K562 (cell line): ENCODE data around the gene ANKRD36B. TPM values are rescaled to one million over a fixed set of nuclear protein-coding genes. Genes with fewer than 3 reads are reported as not detected.
"Not testable (repeated sequence)": the region's sequence is repeated elsewhere in the genome, so short reads cannot be mapped to it uniquely, and the experiment has no call there.

Experiments
- ATAC-seq: fragments of 200-7000 bp; cut with Tn5 transposase; 3 replicates; pipeline ENCODE4 v1.9.1; 2020; ENCODE audit warnings: moderate library complexity
- BruUV-seq: library from RNA; stranded (reverse); fragments of 400-500 nt; replicated peaks from 2 replicates; lab custom pipeline; 2021; lab: Mats Ljungman, UMichigan
- CTCF ChIA-PET: fragments of 300-600 bp; formaldehyde crosslinking; extraction: SDS; loops from one replicate; lab custom pipeline; 2021; ENCODE audit warnings: low intra/inter-chr PET ratio; lab: Yijun Ruan, JAX
- POLR2A ChIA-PET: fragments of 300-600, 350-650 bp; sonication (Branson Sonifier 250); formaldehyde crosslinking; extraction: SDS; loops from one replicate; lab custom pipeline; 2021; ENCODE audit warnings: antibody characterized with exemption, inconsistent platforms; lab: Yijun Ruan, JAX
- DNase-seq, 4 experiments: peaks; one replicate each; pipeline versions ENCODE4 v3.0.0 to v3.0.0-alpha.2; 2011 to 2018; ENCODE audit warnings: low spot score in 3 of 4, mixed read lengths in 3 of 4; ENCODE audit errors: extremely low read depth in 1 of 4
- FAIRE-seq: peaks from 2 replicates; lab custom pipeline; 2011; peaks lifted over from hg19 to GRCh38; lab: Jason Lieb, UNC
- H2AFZ ChIP-seq: 2 replicates; pipeline ENCODE4 v1.6.0; 2011; ENCODE audit warnings: low read depth, low read length, control low read depth, inconsistent platforms
- H3K27ac ChIP-seq: fragments of 200-600 bp; 3 replicates; pipeline ENCODE4 v1.8.0; 2011; ENCODE audit warnings: low read depth, mild to moderate bottlenecking, control low read depth, inconsistent platforms, low read length, moderate library complexity, mixed read lengths; ENCODE audit errors: extremely low read depth
- H3K27me3 ChIP-seq, 2 experiments: fragments of 300-600 bp in 1 of 2; 2 replicates in 1 of 2; 3 replicates in 1 of 2; pipeline versions ENCODE4 v1.6.0 to v1.8.0; 2011; ENCODE audit warnings: inconsistent platforms in 2 of 2, low read length in 2 of 2, mild to moderate bottlenecking in 1 of 2, mixed read lengths in 1 of 2, moderate library complexity in 1 of 2; ENCODE audit not compliant: control insufficient read depth in 2 of 2, insufficient read depth in 2 of 2
- H3K36me3 ChIP-seq: fragments of 300-600 bp; 3 replicates; pipeline ENCODE4 v1.8.0; 2011; ENCODE audit warnings: mild to moderate bottlenecking, low read length, inconsistent platforms; ENCODE audit not compliant: control insufficient read depth, insufficient read depth
- H3K4me1 ChIP-seq, 2 experiments: fragments of 200-600 bp in 1 of 2; replicated peaks in 1 of 2; 2 replicates in 1 of 2; 3 replicates in 1 of 2; pipeline versions ENCODE4 v1.5.1 to v1.8.0; 2011; ENCODE audit warnings: inconsistent platforms in 2 of 2, low read length in 2 of 2, mild to moderate bottlenecking in 1 of 2, mixed read lengths in 1 of 2, moderate library complexity in 1 of 2; ENCODE audit not compliant: control insufficient read depth in 2 of 2, insufficient read depth in 2 of 2
- H3K4me2 ChIP-seq: 2 replicates; pipeline ENCODE4 v1.6.1; 2011; ENCODE audit warnings: low read length, control low read depth, inconsistent platforms, mixed read lengths; ENCODE audit not compliant: insufficient read depth
- H3K4me3 ChIP-seq: fragments of 200-600 bp; sonication (generic), shearing (Covaris generic); 2 replicates; pipeline ENCODE4 v1.5.1; 2016; ENCODE audit warnings: control low read depth, inconsistent platforms
- H3K79me2 ChIP-seq: fragments of 200-600 bp; 3 replicates; pipeline ENCODE4 v1.8.0; 2011; ENCODE audit warnings: low read length, inconsistent platforms; ENCODE audit not compliant: control insufficient read depth, insufficient read depth
- H3K9ac ChIP-seq, 2 experiments: 2 replicates each; pipeline versions ENCODE4 v1.6.0 to v1.6.1; 2011; ENCODE audit warnings: low read depth in 2 of 2, low read length in 2 of 2, control low read depth in 1 of 2, inconsistent platforms in 1 of 2, mild to moderate bottlenecking in 1 of 2, mixed read lengths in 1 of 2; ENCODE audit not compliant: insufficient read depth in 1 of 2
- H3K9me1 ChIP-seq: one replicate; pipeline ENCODE4 v1.6.0; 2011; ENCODE audit warnings: inconsistent platforms, mild to moderate bottlenecking, low read length, moderate library complexity; ENCODE audit not compliant: control insufficient read depth, insufficient read depth
- H3K9me3 ChIP-seq: replicated peaks from 2 replicates; pipeline ENCODE4 v1.5.1; 2011; ENCODE audit warnings: low read depth, low read length, inconsistent platforms; ENCODE audit not compliant: control insufficient read depth, insufficient read depth
- H4K20me1 ChIP-seq: replicated peaks from 2 replicates; pipeline ENCODE4 v1.6.1; 2011; ENCODE audit warnings: low read length, inconsistent platforms, mixed read lengths; ENCODE audit not compliant: control insufficient read depth, insufficient read depth
- POLR2A ChIP-seq: fragments of 450-650 bp; conservative IDR thresholded peaks from 2 replicates; pipeline ENCODE4 v1.6.1; 2016
- WGBS: fragments of 100-300 bp; shearing (Covaris generic); methylation state at CpG from one replicate; pipeline ENCODE4 v1.1.6; 2016; ENCODE audit warnings: low coverage, mixed read lengths; ENCODE audit not compliant: insufficient coverage; ENCODE audit errors: missing lambda C conversion rate; 5-methylcytosine and 5-hydroxymethylcytosine counted together
- in situ Hi-C: fragments of 300-500 bp; cut with MboI; formaldehyde crosslinking; loops from 4 replicates; pipeline ENCODE4 v1.15.0; 2018; ENCODE audit warnings: inconsistent platforms, mixed read lengths
- intact Hi-C: fragments of 100-400 bp; cut with micrococcal nuclease; formaldehyde crosslinking; loops from 2 replicates; pipeline ENCODE4 v1.14.2; 2022
- polyA plus RNA-seq, 8 experiments: library from polyadenylated mRNA; depleted of rRNA in 4 of 8; stranded (reverse) in 5 of 8; unstranded in 3 of 8; fragments of >200 nt; fragmentation: Nextera tagmentation in 2 of 8; fragmentation: Illumina TruSeq in 1 of 8; extraction: Ambion mirVana in 2 of 8; extraction: Trizol in 1 of 8; gene quantifications; 2 replicates each; pipeline versions ENCODE4 v1.2.1 to v1.2.3, GENCODE V29; 2011 to 2014; ENCODE audit warnings: inconsistent platforms in 1 of 8, missing spikeins in 1 of 8
- total RNA-seq, 7 experiments: library from RNA; depleted of rRNA in 6 of 7; stranded (reverse); fragments of >200 nt in 6 of 7; fragmentation: Illumina TruSeq in 2 of 7; extraction: Trizol in 2 of 7; gene quantifications; 2 replicates each; pipeline versions ENCODE4 v1.2.1 to v1.2.3, GENCODE V29; 2011 to 2021; ENCODE audit warnings: low replicate concordance in 1 of 7

The ANKRD36B gene
- total and polyA plus RNA-seq, 9 of the 15 experiments (the other 6 are each of a cell fraction or from before 2014, with no cell fraction given), result 7.6 to 40.9 (median 13.3) TPM

DNA sequence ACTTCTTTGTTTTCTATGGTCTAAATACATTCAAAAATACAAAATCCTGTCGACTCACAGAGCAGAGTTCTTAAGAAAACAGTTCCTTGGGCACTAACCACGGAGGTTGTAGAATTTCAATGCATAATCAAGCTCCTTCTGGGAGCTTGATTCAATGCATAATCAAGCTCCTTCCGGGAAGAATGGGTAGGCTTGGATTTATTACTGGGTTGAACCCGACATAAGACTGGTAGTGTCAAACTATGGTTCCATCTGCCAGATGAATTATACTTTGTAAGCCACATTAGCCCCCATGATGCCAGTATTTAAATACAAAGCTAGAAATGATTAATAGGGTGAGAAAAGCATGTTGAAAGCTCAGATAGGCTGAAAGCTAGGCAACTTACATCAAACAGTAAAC is 94.0 kb downstream of the ANKRD36B start:
- ATAC-seq, BruUV-seq, CTCF ChIA-PET: not testable (repeated sequence)

DNA sequence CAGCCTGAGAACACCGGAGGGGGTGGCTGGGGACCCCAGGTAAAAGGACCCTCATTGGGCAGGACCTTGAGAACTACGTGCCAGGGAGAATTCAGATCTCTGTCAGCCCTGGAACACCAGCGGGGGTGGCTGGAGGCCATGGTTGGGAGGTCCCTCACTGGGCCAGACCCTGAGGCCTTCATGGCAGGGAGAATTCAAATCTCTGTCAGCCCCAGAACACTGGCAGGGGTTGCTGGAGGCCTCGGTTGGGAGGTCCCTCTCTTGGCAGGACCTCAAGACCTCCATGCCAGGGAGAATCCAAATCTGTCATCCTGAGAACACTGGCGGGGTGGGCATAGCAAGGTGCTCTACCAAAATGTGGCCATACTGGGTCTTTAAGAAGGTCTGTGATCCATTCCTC is 99.5 kb downstream of the ANKRD36B start:
- H4K20me1 ChIP-seq, H3K4me3 ChIP-seq, ATAC-seq, H3K79me2 ChIP-seq, intact Hi-C loops, H3K4me1 ChIP-seq, H3K27me3 ChIP-seq, FAIRE-seq, H3K4me2 ChIP-seq, H2AFZ ChIP-seq, CTCF ChIA-PET, H3K9ac ChIP-seq, H3K36me3 ChIP-seq, BruUV-seq, H3K9me3 ChIP-seq, H3K9me1 ChIP-seq, POLR2A ChIA-PET, DNase-seq, H3K27ac ChIP-seq: not testable (repeated sequence)
- in situ Hi-C loops, result loop anchor here (10.0 kb wide), 1 partner anchor 135 kb away; no protein-coding TSS in a partner anchor
- WGBS, result 69% methylated on average over 3 of the region's 5 CpGs
- TF ChIP-seq POLR2A, result 0 out of 2 replicates have a peak, but pooled peaks have one; percentile 34

More for the DNA sequence above, 94.0 kb downstream of the ANKRD36B start:
- H2AFZ ChIP-seq, H3K36me3 ChIP-seq, FAIRE-seq, POLR2A ChIA-PET, DNase-seq, H3K27me3 ChIP-seq, H3K4me2 ChIP-seq, intact Hi-C loops, H3K4me3 ChIP-seq, H3K79me2 ChIP-seq, H3K9ac ChIP-seq, H3K9me3 ChIP-seq, H3K27ac ChIP-seq, H3K9me1 ChIP-seq, H4K20me1 ChIP-seq, H3K4me1 ChIP-seq: not testable (repeated sequence)
- in situ Hi-C loops, result loop anchor here (10.0 kb wide), 1 partner anchor 141 kb away; no protein-coding TSS in a partner anchor
- WGBS, result 50% methylated on average over 3 of the region's 4 CpGs

Other genes starting within 250 kb of the ANKRD36B start
- 1,235 and 1,392 TPM in 2 replicates for gene COX5B, start 56.2 kb upstream of the ANKRD36B start, total RNA-seq (2014; rRNA removed)
- 182 and 199 TPM in 2 replicates for gene COX5B, start 56.2 kb upstream of the ANKRD36B start, total RNA-seq (2014; rRNA removed; fragmentation: Illumina TruSeq; extraction: Trizol)
- gene COX5B, start 56.2 kb upstream of the ANKRD36B start, total RNA-seq (2015; rRNA removed; fragmentation: Illumina TruSeq; extraction: Trizol), result 458 and 535 TPM in 2 replicates
- 536 and 603 TPM in 2 replicates for gene COX5B, start 56.2 kb upstream of the ANKRD36B start, total RNA-seq (2021)
- 535 and 582 TPM in 2 replicates for gene COX5B, start 56.2 kb upstream of the ANKRD36B start, polyA plus RNA-seq (2011; rRNA removed)
- 154 and 281 TPM in 2 replicates for gene COX5B, start 56.2 kb upstream of the ANKRD36B start, polyA plus RNA-seq (2014; fragmentation: Illumina TruSeq; extraction: Trizol)
- gene COX5B, start 56.2 kb upstream of the ANKRD36B start, polyA plus RNA-seq (2014; fragmentation: Nextera tagmentation; extraction: Ambion mirVana), result 100 to 1,000 TPM; 305 to 487 TPM
- 1,304 and 1,424 TPM in 2 replicates for gene COX5B, start 56.2 kb upstream of the ANKRD36B start, polyA plus RNA-seq (2014; rRNA removed)
- gene ACTR1B, start 74.2 kb upstream of the ANKRD36B start, total RNA-seq (2014; rRNA removed), result 22.1 and 27.9 TPM in 2 replicates
- 12.0 and 16.2 TPM in 2 replicates for gene ACTR1B, start 74.2 kb upstream of the ANKRD36B start, total RNA-seq (2014; rRNA removed; fragmentation: Illumina TruSeq; extraction: Trizol)
- 26.4 and 26.7 TPM in 2 replicates for gene ACTR1B, start 74.2 kb upstream of the ANKRD36B start, total RNA-seq (2015; rRNA removed; fragmentation: Illumina TruSeq; extraction: Trizol)
- 41.0 and 43.0 TPM in 2 replicates for gene ACTR1B, start 74.2 kb upstream of the ANKRD36B start, total RNA-seq (2021)
- 40.9 and 47.4 TPM in 2 replicates for gene ACTR1B, start 74.2 kb upstream of the ANKRD36B start, polyA plus RNA-seq (2011; rRNA removed)
- gene ACTR1B, start 74.2 kb upstream of the ANKRD36B start, polyA plus RNA-seq (2014; fragmentation: Illumina TruSeq; extraction: Trizol), result 22.5 and 29.2 TPM in 2 replicates
- 1 to 10 TPM in 1 of 2 experiments, under 1 TPM in 1; 0.49 to 2.3 TPM for gene ACTR1B, start 74.2 kb upstream of the ANKRD36B start, polyA plus RNA-seq (2014; fragmentation: Nextera tagmentation; extraction: Ambion mirVana)
- gene ACTR1B, start 74.2 kb upstream of the ANKRD36B start, polyA plus RNA-seq (2014; rRNA removed), result 42.3 and 46.1 TPM in 2 replicates
- gene C2orf92, start 79.8 kb upstream of the ANKRD36B start, total RNA-seq (2014; rRNA removed), result 2.2 TPM in 2 replicates
- gene C2orf92, start 79.8 kb upstream of the ANKRD36B start, total RNA-seq (2014; rRNA removed; fragmentation: Illumina TruSeq; extraction: Trizol), result 3.6 and 5.0 TPM in 2 replicates
- 6.7 and 6.8 TPM in 2 replicates for gene C2orf92, start 79.8 kb upstream of the ANKRD36B start, total RNA-seq (2015; rRNA removed; fragmentation: Illumina TruSeq; extraction: Trizol)
- gene C2orf92, start 79.8 kb upstream of the ANKRD36B start, total RNA-seq (2021), result 4.0 and 4.5 TPM in 2 replicates
- 6.1 and 7.1 TPM in 2 replicates for gene C2orf92, start 79.8 kb upstream of the ANKRD36B start, polyA plus RNA-seq (2011; rRNA removed)
- 3.4 and 4.0 TPM in 2 replicates for gene C2orf92, start 79.8 kb upstream of the ANKRD36B start, polyA plus RNA-seq (2014; fragmentation: Illumina TruSeq; extraction: Trizol)
- 1 to 10 TPM in 1 of 2 experiments, under 1 TPM in 1; 0.65 to 1.2 TPM for gene C2orf92, start 79.8 kb upstream of the ANKRD36B start, polyA plus RNA-seq (2014; fragmentation: Nextera tagmentation; extraction: Ambion mirVana)
- 4.2 and 6.0 TPM in 2 replicates for gene C2orf92, start 79.8 kb upstream of the ANKRD36B start, polyA plus RNA-seq (2014; rRNA removed)
- 0.41 and 0.49 TPM in 2 replicates for gene ZAP70, start 123.7 kb upstream of the ANKRD36B start, total RNA-seq (2014; rRNA removed)
- gene ZAP70, start 123.7 kb upstream of the ANKRD36B start, total RNA-seq (2014; rRNA removed; fragmentation: Illumina TruSeq; extraction: Trizol), result 0.07 TPM in 1 of 2 replicates, not detected in the other
- 0.18 and 0.19 TPM in 2 replicates for gene ZAP70, start 123.7 kb upstream of the ANKRD36B start, total RNA-seq (2015; rRNA removed; fragmentation: Illumina TruSeq; extraction: Trizol)
- 0.80 and 0.98 TPM in 2 replicates for gene ZAP70, start 123.7 kb upstream of the ANKRD36B start, total RNA-seq (2021)
- gene ZAP70, start 123.7 kb upstream of the ANKRD36B start, polyA plus RNA-seq (2011; rRNA removed), result 0.35 and 0.39 TPM in 2 replicates
- 0.21 and 0.22 TPM in 2 replicates for gene ZAP70, start 123.7 kb upstream of the ANKRD36B start, polyA plus RNA-seq (2014; fragmentation: Illumina TruSeq; extraction: Trizol)
- under 1 TPM in 1 of 2 experiments, not detected in 1; 0.06 TPM for gene ZAP70, start 123.7 kb upstream of the ANKRD36B start, polyA plus RNA-seq (2014; fragmentation: Nextera tagmentation; extraction: Ambion mirVana)
- gene ZAP70, start 123.7 kb upstream of the ANKRD36B start, polyA plus RNA-seq (2014; rRNA removed), result 0.20 and 0.76 TPM in 2 replicates